GM18868 (cell line): Measurements from ENCODE around the gene SPTLC1.
"Not testable (repeated sequence)": the region's sequence is repeated elsewhere in the genome, so short reads cannot be mapped to it uniquely, and the experiment has no call there.

Source experiments
- ATAC-seq: cut with Tn5 transposase; IDR thresholded peaks from one replicate; pipeline ENCODE4 v1.9.1; 2021; ENCODE audit warnings: mild to moderate bottlenecking, moderate library complexity; ENCODE audit not compliant: unreplicated experiment

SPTLC1 gene, protein sequence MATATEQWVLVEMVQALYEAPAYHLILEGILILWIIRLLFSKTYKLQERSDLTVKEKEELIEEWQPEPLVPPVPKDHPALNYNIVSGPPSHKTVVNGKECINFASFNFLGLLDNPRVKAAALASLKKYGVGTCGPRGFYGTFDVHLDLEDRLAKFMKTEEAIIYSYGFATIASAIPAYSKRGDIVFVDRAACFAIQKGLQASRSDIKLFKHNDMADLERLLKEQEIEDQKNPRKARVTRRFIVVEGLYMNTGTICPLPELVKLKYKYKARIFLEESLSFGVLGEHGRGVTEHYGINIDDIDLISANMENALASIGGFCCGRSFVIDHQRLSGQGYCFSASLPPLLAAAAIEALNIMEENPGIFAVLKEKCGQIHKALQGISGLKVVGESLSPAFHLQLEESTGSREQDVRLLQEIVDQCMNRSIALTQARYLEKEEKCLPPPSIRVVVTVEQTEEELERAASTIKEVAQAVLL

DNA sequence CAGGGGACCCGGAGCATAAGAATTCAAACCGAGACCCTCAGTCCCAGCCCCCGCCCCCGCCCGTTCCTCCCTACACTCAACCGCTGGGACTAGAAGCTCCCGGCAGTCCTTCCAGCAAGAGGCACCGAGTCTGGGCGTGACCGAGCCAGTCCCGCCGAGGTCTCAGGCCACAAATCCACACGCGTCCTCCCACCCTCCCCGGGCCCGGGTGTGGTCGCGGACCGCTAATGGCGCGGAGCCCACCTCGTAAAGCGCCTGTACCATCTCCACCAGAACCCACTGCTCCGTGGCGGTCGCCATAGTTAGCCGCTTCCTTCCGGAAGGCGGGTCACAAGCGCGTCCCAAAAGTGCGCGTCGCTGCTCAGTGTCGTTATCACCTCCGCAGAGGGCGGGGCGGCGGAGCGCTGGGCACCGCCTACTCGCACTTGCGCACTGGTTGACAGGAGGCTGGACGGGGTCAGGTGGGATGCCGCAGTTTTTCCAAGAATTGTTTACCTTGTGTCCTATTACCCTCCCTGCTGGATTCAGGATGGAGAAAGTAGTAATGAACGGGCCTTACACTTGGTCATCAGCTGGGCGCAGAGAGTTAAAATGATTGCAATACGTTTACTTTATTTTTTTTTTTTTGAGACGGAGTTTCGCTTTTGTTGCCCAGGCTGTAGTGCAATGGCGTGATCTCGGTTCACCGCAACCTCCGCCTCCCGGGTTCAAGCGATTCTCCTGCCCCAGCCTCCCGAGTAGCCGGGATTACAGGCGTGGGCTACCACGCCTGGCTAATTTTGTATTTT lies at the start of gene SPTLC1:
TSS of gene SPTLC1 (minus strand) at position 343 of the 788 bp plus-strand sequence. CDS start at position 300, 43 bp downstream.
- ATAC-seq: peak; percentile 95

DNA sequence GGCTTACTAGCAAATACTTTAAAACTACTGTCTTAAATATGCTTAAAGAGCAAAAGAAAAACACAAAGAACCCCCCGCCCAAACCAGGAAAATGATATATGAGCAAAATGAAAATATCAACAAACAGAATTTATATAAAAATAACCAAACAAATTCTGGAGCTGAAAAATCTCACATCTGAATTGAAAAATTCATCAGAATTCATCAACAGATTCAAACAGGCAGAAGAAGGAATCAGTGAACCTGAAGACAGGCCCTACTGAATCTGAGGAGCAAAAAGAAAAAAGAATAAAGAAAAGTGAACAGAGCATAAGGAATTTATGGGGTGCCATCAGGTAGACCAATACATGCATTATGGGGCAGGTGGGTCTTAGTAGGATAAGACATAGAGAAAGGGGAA lies 49.8 kb upstream of the SPTLC1 start:
- ATAC-seq: no peak

DNA sequence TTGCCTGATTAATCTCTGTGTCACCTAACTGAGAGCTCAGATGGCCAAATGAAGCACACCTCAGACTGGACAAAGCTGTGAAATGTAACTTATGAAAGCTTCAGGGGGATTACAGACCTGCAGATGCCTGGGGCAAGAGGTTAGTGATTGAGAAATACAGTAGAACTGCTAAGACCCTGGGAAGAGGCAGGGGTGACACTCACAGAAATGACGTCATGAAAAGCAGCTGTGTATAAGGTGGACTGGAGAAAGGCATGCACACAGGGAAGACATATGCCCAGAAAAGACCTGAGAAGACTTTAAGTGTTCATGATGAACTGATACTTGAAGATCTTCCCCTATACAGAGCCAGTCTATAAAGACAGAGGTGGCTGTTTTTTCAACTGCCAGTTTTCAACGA lies 49.3 kb upstream of the SPTLC1 start:
- ATAC-seq: no peak

DNA sequence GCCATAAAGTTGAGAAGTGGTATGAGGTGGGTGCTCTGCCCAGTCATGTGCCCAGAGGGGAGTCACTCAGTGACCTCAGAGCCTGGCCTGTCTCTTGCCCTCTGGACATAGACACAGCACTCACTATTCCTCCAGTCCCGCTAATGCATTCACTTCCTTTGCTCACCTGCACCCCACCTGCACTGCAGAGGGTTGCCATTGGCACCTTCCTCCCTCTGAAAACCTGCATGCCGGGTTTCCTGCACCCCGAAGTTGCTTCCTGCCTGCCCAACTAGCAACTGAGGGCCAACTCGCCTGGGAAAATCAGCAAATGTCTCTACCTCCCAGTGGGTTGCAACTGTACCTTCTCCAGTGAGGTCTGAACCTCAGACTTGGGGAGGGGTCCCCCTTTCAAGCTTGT lies 48.1 kb upstream of the SPTLC1 start:
- ATAC-seq: no peak

DNA sequence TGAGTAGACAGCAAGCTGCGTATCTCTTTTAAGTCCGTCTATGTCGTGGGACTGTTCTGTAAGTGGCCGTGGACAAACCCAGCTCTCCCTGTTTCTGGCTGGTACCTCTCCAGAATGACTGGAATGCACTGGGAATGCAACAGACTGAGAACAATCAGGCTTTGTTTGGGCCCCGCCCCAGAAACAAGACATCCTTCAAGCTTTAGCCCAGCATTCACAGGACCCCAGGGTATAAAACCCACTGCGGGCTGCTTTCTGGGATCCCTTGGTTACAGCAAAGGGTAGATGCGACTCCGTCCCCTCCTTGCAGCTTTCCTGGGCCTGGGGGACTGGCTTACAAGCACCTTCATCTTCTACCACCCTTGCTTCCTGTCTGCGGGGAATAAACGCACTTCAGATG lies 45.6 kb upstream of the SPTLC1 start:
- ATAC-seq: no peak

DNA sequence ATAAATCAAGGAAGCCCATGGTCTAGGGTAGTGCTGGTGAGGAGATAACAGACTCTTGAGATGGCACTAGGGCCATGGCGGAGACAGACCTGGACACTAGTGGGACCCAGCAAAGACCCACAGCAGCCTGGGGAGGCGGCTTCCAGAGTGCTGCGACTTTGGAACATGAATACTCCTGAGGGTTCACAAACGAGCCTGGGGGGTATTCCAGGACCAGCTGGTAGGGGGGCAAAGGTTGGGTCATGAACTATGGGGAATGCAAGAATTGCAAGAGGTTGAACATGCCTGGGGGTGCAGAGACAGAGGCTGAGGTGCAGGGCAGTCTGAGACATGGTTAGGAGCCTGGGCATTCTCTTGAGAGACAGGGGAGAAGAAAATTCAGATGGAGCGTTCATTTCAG lies 43.8 kb upstream of the SPTLC1 start:
- no peak for ATAC-seq

DNA sequence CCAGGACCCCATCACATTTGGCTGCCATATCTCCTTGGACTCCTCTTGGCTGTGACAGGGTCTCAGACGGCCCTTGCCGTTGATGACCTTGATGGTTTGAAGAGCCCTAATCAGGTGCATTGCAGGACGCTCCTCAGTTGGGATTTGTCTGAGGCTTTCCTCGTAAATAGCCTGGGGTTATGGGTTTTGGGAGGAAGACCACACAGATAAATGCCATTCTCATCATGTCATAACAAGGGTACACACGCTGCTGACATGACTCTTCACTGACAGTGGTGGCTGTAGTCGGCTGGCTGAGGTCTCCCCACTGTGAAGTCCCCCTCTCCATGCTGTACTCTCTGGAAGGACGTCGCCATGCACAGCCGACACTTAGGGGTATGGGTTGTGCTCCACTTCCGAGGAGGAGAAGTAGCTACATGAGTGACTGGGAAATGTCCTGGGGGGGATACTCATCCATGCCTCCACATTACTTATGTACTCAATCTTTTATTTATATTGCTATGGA lies 42.9 kb upstream of the SPTLC1 start:
- ATAC-seq: no peak

DNA sequence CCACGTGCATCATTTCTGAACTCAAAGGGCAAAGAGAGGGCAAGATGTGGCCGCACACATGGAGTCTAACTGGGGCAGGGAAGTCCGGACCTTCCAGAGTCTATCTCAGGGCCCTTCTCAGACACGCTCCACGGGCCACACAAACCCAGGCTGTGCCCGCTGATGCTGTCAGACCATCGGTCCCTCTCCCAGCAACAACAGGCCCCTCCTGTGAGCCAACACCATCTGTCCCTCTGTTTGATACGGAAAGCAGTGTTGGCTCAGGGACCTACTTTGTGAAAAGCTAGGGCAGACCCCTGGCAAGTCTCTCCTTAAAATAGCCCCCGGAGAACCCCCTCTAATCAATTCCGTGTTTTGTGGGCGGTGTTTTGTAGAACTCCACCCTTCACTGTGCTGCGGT lies 40.5 kb upstream of the SPTLC1 start:
- not testable (repeated sequence) for ATAC-seq

DNA sequence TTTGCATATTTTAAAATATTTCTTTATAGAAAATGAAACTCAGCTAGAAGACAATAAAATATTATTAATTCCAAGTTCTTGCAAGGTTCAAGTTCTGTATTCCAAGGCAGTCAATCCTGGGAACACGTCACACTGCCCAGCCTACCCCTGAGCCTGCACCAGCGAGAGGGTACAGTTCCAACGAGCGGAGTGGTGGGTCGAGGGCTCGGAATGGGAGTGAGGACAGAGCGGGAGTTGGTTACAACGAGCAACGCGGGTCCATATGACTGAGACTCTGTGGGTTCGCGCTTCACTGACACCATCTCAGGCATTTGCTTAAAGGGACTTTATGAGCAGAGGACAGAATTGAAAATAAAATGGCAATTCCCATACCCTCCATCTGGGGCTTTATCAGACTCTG lies 40.0 kb upstream of the SPTLC1 start:
- ATAC-seq: no peak

DNA sequence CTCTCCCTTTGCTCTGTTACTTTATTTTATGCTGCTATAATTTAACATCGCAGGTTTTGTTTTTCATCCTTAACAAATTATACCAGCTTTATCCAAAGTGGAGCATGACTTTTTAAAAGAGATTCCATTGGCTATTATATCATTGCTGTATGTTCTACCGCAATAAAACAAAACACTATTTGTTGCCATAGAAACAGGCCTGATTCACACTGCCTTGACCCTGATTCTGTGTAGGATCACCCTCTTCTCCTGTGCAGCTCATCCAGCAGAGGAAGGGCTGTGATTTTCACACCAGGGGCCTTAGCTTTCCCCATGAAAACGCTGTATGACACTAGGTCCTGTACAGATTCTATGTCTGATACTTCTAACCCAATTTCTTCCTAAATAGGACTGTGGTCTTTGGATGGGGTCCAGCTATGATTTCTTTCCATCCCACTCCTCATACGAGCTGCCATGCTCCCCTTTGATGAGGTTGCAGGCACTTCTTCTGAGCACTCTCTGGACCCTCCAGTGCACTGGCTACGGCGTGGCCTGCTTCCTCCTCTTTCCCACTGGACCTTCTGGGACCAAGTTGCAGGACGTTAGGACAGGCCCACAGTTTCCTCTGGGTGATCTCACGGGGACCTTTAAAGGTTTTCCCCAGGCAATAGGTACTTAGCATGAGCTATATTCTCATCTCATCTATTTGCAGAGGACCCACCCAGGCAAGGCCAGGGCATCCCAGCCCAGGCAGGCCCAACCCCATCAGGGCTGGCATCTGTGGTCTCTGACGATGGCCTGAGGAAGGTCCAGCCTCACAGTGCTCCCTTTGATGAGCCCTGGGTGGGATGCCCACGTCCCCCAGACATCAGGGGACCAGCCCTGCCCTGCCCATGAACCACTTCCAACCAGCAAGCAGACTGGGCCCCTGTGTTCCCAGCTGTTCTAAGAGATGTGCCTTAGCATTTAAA lies 38.5 kb upstream of the SPTLC1 start:
- not testable (repeated sequence) for ATAC-seq

DNA sequence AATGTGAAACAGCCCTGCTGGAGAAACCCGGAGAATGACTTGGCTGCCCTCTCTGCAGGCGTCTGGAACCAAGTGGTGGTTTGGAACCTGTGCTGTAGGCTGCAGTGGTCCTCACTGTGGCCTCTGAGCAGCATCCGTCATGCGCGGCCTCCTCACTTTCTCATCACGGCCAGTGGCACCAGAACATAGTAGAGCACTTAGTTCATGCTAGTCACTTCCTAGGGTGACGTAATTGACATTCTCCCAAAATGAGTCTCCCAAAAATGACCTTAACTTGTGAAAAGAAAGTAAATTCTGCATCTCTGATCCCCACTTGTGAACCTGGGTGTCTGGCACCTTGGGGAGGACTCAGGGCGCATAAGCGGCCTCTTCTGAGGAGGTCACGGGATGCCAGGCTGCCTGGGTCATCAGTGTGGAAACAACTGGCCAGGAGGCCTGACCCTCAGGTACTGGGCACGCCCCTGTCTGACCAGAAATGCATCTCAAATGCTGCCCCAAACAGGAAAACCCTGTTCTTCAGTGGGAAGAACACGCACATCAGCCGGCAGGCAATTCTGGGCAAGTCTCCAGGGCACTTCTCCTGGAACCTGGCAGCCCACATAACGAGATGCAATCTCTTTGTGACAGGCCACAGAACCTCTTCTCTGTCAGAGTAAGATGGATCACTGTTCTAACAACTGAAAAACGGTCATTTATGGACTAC lies 36.6 kb upstream of the SPTLC1 start:
- ATAC-seq: no peak

DNA sequence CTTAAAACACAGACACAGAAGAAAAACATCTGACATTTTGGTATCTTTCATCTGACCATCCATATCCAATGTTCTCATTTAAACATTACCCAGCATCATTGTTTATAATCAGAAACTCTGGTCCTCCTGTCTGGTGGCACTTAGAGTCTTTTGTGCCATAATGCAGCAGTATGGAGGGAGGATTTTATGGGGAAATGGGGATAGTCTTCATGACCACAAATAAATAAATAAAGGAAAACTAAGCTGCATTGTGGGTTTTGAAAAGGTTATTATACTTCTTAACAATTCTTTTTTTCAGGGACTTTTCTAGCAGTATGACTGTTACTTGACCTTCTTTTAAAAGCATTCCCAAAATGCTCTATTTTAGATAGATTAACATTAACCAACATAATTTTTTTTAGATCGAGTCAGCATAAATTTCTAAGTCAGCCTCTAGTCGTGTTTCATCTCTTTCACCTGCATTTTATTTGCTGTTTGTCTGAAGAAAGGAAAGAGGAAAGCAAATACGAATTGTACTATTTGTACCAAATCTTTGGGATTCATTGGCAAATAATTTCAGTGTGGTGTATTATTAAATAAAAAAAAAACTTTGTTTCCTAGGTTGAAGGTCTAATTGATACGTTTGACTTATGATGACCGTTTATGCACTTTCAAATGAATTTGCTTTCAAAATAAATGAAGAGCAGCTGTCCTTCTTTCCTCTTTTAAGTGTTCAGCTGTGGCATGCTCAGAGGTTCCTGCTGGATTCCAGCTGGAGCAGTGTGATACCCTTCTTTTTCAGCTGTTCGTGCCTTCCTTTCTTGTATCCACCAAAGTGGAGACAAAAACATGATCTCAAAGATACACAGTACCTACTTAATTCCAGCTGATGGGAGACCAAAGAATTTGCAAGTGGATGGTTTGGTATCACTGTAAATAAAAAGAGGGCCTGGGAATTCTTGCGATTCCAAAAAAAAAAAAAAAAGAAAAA lies 35.6 kb upstream of the SPTLC1 start:
- ATAC-seq: not testable (repeated sequence)

DNA sequence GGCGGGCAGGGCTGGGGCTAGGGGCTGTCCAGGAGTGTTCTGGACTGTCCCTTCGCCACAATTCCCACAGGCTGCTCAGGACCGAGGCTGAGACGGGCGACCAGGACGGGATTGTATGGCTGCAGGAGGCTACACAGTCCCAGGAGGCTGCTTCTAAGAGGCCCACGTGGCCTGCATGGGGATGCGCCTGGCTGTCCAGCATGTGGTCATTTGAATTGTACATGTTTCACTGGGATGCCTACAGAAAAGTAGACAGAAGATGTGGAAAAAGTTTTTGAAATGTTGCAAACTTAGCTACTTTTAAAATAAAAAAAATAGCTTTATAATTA lies 32.6 kb upstream of the SPTLC1 start:
- ATAC-seq: no peak

DNA sequence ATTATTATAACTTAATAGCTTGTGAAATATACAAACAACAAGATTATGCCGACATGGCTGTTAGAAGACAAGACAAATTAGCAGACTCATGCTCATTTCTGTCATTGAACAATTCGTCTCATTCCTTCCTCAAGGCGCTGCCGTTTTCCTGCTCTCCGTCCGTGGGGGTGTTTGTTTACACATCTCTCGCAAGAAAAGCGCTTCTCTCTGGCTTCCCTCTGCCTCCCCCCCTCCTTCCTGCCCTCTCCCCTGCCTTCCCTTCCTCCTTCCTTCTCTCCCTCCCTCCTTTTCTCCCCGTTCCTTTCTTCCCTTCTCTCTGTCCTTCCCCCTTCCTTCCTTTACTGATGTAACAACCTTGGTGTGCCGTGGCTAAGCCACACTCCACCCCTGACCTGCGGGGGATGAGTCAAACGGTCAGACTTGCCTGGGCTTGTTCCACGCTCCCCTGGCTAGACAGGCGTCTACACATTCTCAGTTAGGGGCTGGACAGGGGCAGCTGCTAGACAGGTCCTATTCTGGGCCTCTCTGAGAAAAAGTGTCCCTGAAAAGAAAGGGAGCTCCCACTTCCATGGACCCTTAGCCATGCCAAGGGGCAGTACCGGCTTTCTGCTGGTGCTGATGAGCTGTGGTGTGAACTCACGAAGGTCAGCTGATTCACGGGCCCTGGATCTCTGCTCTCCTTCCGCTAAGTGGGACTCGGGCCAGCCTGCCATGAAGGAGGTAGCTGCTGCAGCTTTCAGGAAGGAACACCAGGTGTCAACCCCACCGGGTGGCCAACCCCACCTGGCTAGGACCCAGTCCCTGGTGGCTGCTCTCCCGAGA lies 32.0 kb upstream of the SPTLC1 start:
- no peak for ATAC-seq

DNA sequence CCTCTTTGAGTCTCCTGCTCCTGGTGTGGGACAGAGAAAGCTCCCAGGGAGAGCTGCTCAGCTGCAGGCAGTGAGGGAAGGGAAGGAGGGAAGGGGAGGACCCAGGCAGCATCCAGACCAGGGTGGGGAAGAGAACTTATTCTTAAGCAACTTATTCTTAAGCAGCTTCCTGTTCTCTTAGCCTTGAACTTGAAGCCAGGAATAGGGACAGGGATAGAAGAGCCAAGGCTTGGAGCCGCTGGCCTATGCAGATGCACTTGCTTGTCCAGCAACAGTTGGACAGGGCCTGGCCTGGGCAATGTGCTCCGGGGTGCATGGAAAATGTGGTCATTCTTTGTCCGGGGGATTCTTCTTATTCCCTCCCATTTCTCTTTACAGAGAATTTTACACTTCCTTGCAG lies 31.4 kb upstream of the SPTLC1 start:
- no peak for ATAC-seq

DNA sequence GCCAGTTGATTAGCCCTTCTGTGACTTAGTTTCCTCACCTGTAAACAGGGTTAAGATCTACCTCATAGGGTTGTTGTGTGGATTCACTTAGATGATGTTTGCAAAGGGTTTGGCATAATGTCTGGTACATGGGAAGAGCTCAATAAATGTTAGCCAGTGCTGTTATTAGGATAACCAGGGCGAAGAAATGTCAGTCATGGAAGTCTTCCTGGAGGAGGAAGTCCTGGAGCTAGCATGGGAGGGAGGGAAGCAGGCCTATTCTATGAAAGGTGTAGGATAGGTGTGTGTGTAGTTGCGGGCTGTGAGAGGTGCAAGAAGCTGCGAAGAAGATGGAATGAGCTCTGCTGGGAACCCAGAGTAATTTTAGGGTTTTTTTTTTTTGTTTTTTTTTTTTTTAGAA lies 30.6 kb upstream of the SPTLC1 start:
- ATAC-seq: not testable (repeated sequence)

DNA sequence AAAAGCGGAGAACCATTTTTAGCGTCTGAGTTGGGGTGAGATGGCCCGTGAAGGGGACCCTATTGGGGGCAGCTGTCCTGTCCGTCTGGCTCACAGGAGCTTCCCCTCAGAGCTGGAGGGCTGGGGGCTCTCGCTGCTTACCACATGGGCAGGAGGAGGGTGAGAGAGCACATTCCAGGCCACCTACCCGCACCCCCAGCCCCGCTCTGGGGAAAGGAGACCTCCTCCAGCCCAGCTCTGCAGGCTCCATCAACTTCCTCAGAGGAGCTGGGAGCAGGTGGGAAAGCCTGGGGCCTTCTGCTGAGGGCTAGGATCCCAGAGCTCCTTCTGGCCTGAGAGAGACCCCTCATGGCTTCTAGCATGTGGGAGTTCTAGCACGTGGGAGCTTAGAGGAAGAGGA lies 27.1 kb upstream of the SPTLC1 start:
- no peak for ATAC-seq
